Muscle layer of duodenum (tissue), 2 donors: ENCODE measurements around the gene GRB10.

Experiments
- H3K27ac ChIP-seq: one replicate; pipeline ENCODE4 v1.7.0; 2013; ENCODE audit warnings: mild to moderate bottlenecking, low read length
- H3K27me3 ChIP-seq: one replicate; pipeline ENCODE4 v1.7.0; 2013; ENCODE audit warnings: low read depth, mild to moderate bottlenecking, control low read depth, low read length
- H3K36me3 ChIP-seq, 2 donors: one replicate each; pipeline ENCODE4 v1.7.0; 2013; ENCODE audit warnings: low read length in 2 of 2, control low read depth in 1 of 2, mild to moderate bottlenecking in 1 of 2; ENCODE audit not compliant: insufficient read depth in 2 of 2, control insufficient read depth in 1 of 2
- H3K4me1 ChIP-seq, 2 donors: one replicate each; pipeline ENCODE4 v1.7.0; 2013; ENCODE audit warnings: low read length in 2 of 2, mild to moderate bottlenecking in 2 of 2, control low read depth in 1 of 2, moderate library complexity in 1 of 2; ENCODE audit not compliant: insufficient read depth in 2 of 2, control insufficient read depth in 1 of 2
- H3K4me3 ChIP-seq, 2 donors: one replicate each; pipeline ENCODE4 v1.7.0; 2013; ENCODE audit warnings: low read length in 2 of 2, low read depth in 1 of 2, mild to moderate bottlenecking in 1 of 2
- H3K9me3 ChIP-seq, 2 donors: one replicate each; pipeline ENCODE4 v1.7.0; 2013; ENCODE audit warnings: low read length in 2 of 2, control low read depth in 1 of 2, mild to moderate bottlenecking in 1 of 2; ENCODE audit not compliant: control insufficient read depth in 1 of 2
- donor health status: healthy.

GRB10 gene

DNA sequence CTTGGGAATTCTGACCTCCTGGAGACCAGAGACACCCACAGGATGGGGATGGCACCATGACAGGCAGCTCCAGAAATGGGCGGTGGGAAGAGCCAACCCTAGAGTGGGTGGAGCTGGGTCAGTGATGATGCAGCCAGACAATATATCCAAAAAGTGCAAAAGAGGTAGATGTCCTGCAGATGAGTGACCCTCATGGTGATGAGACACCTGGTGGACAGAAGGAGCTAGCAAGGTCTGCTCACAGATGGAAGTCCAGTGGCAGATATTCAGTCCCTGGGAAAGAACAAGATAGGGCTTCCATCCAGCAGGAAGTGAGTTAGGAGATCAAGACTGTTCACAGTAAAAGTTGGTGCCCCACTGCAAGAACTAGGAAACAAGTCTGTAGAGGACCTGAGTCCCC, 19.2 kb upstream of the GRB10 start:
- Histone ChIP-seq H3K36me3 (no peaks in the 10 kb centered on the region), H3K27ac (no peak overlapping the region), H3K27me3 (no peaks in the 10 kb centered on the region), H3K4me1 (no peaks in the 10 kb centered on the region), H3K9me3 (no peaks in the 10 kb centered on the region), H3K4me3 (no peak overlapping the region)

DNA sequence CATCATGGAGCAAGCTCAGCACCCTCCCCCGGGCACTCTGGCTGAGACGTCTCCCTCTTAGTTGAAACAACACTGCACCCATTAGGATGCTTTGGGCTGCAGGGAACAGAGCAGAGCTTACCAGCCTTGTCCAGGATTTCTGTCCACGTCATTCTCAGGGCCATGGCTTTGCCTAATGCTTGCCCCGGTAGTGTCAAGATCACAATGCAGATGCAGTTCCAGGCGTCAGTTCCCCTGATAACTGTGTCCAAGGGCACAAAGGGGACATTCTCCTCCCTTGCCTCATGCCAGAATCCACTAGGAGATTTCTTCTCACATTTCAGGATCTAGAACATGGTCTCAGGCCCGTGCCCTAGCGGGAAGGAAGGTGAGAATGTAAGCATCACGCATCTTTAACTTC, 17.2 kb upstream of the GRB10 start:
- H3K27me3 ChIP-seq, result no peaks in the 10 kb centered on the region
- H3K36me3 ChIP-seq, result no peaks in the 10 kb centered on the region
- no peak overlapping the region for H3K4me3 ChIP-seq
- H3K9me3 ChIP-seq, result no peaks in the 10 kb centered on the region
- H3K27ac ChIP-seq, result no peak overlapping the region
- H3K4me1 ChIP-seq, result no peaks in the 10 kb centered on the region

DNA sequence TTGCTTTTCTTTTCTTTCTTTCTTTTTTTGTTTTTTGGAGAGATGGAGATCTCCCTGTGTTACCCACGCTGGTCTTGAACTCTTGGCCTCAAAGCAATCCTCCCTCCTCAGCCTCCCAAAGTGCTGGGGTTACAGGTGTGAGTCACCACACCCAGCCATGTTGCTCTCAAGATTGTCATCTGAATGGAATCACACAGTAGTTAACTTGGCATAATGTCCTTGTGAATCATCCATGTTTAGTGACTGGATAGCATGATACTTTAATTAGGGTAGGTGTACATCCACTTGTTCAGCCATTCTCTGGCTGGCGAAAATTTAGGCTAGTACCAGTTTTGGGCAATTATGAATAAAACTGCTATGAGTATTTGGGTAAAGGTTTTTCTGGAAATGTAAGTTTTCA, 15.4 kb upstream of the GRB10 start:
- Histone ChIP-seq H3K4me3 (no peak overlapping the region), H3K27me3 (no peaks in the 10 kb centered on the region), H3K36me3 (no peaks in the 10 kb centered on the region), H3K4me1 (no peaks in the 10 kb centered on the region), H3K27ac (no peak overlapping the region), H3K9me3 (no peaks in the 10 kb centered on the region)

DNA sequence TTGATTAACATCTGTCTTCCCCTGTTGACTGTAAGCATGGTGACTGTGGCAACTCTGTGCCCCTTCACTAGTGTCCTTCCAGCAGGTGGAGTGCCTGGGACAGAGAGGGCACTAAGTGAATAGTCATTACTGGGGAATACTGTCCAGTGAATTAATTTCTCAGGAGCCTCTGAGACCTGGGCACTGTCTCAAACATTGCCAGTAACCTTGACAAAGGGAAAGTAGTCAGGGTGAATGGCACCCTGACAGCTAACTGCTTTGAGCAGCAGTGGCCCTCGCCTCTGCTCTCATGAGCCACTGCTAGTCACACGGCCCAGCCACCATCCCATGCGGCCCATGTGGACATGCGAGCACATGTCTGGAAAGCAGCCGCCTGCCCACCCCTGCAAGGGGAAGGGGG, 13.1 kb upstream of the GRB10 start:
- H3K27ac ChIP-seq, result no peak overlapping the region
- peaks cover 9 to 12% of the 10 kb centered on the region in 2 donors for H3K4me1 ChIP-seq
- no peak overlapping the region for H3K4me3 ChIP-seq
- H3K9me3 ChIP-seq, result no peaks in the 10 kb centered on the region
- peaks cover 0 to 4% of the 10 kb centered on the region in 2 donors for H3K36me3 ChIP-seq
- H3K27me3 ChIP-seq, result no peaks in the 10 kb centered on the region

DNA sequence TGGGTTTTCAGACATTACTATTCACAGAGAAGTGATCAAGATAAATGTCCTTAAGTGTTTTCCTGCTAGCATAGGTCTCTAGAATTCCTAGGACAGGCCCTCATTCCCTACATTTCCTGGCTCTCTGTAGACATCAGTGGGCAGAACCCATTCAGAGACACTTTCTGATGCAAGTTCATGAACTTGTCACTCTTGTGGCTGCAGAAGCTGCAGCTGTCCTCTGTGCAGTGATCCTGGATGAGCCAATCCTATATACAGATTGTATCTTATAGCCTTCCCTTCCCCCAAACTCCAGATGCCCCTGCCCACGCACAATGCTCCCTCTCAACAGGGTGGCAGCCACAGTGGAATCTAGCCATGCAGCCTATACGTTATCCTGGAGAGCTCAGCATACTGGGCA, 12.6 kb upstream of the GRB10 start:
- Histone ChIP-seq H3K4me1 (peaks cover 9 to 18% of the 10 kb centered on the region in 2 donors), H3K9me3 (no peaks in the 10 kb centered on the region), H3K27ac (no peak overlapping the region), H3K36me3 (peaks cover 0 to 4% of the 10 kb centered on the region in 2 donors), H3K4me3 (no peak overlapping the region), H3K27me3 (no peaks in the 10 kb centered on the region)

DNA sequence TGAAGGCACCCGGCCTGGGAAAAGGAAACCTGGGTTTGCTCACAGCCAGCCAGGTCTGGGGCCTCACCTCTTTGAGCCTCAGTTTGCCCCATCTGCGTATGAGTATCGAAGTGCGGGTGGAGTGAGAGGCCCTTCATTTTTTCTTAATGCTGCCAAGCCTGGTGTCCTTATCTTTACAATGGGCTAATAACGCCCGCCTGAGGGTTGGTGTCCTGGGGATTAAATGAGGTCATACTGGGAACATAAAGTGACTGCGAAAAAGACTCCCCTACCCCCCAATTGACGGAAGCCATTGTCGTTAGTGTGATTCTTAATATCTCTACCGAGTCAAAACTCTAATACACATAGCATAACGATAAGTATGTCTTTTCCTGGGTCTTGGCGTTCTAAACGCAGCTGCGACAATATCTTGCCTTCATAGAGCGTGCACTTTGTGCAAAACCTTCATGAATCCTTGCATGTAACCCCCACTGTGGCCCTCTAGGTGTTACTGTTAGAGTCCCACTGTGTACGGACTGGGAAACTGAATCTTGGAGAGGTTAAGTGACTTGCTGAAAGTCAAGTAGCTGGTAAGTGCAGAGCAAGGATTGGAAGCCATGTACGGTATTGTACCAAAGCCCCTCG, 11.4 kb upstream of the GRB10 start:
- Histone ChIP-seq H3K4me1 (peaks cover 12 to 23% of the 10 kb centered on the region in 2 donors), H3K27ac (no peak overlapping the region), H3K36me3 (peaks cover 0 to 4% of the 10 kb centered on the region in 2 donors), H3K27me3 (no peaks in the 10 kb centered on the region), H3K4me3 (peak overlapping the region; percentile 43 to 55), H3K9me3 (no peaks in the 10 kb centered on the region)

DNA sequence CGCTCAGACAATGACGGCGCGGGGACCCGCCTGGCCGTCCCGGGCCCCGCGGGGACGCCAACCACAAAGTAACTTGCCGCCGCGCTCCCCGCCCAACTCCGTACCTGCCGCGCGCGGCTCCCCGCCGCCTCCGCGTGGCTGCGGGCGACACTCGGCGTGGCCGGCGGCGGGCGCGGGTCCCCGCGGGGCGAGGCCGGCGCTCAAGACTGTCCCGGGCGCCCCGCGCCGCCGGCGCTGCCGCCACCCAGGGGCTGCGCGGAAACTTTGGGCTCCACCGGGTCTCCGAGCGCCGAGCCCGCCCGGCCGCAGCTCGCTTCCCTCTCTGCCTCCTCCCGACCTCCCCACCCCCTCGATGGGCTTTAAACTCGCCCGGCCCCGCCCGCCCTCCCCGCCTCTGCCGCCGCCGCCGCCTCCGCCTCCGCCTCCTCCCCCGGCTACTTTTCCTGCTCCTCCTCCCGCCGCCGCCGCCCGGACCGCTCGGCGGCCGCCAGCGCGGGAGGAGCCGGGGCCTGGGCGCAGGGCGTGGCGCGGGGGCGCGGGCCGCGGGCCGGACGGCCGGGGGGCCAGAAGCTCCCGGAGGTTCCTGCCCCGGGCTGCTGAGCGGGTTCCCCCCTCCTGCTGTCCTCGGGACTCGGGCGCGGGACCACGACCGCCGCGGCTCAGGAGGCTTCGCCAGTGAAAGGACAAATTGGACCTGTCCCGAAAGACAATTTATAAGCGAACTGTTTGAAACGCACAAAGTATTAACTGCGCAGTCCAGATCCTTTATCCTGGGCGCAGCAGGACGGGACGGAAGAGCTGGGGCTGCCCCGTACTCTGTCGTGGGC, 10.6 kb upstream of the GRB10 start:
- no peak overlapping the region for H3K27ac ChIP-seq

DNA sequence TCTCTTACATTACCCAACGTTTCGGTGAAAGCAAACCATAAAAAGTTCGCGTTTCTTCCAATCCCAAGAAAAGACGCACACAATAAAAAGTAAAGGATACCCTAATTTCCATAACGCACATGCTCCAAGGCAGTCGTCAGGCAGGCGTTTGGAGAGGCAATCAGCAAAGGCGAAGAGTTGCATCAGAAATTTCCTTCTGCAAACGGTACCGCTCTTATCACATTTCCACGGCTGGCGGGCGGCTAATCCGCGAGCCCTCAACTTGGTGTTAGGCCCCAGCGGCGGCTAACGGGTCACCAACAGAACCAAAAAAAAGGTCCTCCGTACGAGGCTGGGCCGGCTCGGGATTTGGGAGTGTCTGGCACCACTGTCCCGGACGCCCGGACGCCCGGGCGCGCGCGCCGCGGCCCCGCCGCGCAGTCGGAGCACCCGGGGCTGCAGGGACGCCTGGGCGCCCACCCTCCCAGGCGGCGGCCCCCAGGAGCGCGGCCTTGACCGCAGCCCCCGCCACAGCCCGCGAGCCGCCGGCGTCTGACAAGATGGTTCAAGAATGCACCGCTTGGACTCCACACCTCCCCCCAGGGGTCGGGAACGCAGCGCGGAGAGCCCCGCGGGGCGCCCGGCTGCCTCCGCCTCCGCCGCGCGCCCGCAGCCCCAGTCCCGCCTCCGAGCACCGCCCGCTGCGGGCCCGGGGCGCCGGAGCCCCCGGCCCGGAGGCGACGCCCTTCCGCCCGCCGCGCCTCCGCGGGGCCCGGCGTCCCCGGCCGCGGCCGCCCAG, 9.8 kb upstream of the GRB10 start:
- Histone ChIP-seq H3K36me3 (peaks cover 0 to 4% of the 10 kb centered on the region in 2 donors), H3K4me1 (peaks cover 12 to 23% of the 10 kb centered on the region in 2 donors), H3K27ac (peak overlapping the region; percentile 10), H3K9me3 (no peaks in the 10 kb centered on the region), H3K4me3 (peak overlapping the region; percentile 57 to 69), H3K27me3 (no peaks in the 10 kb centered on the region)

More for the DNA sequence above, 10.6 kb upstream of the GRB10 start:
- peaks cover 0 to 4% of the 10 kb centered on the region in 2 donors for H3K36me3 ChIP-seq
- no peaks in the 10 kb centered on the region for H3K9me3 ChIP-seq
- peaks cover 12 to 23% of the 10 kb centered on the region in 2 donors for H3K4me1 ChIP-seq
- peak overlapping the region; percentile 43 to 55 for H3K4me3 ChIP-seq
- H3K27me3 ChIP-seq, result no peaks in the 10 kb centered on the region

DNA sequence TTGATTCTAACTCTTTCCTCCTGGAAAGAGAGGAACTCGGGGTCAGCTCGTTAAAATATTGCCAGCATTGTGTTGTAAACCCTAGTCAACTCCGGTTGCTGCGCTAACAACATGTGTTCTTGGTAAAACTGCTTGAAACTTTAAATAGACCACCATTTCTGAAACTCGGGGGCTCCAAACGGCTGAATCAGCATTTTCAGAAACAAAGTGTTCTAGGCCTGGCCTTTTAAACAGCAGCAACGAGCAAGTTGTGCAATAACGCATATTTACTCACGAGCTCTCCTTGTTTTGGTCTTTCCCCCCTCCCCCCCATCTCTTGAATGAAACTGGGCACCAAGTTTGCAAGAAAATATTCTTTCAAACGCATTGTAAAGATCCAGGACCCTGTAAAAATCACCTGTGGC, 9.2 kb upstream of the GRB10 start:
- peaks cover 0 to 4% of the 10 kb centered on the region in 2 donors for H3K36me3 ChIP-seq
- H3K4me1 ChIP-seq, result peaks cover 12 to 24% of the 10 kb centered on the region in 2 donors
- no peaks in the 10 kb centered on the region for H3K9me3 ChIP-seq
- peak overlapping the region; percentile 10 for H3K27ac ChIP-seq
- peak overlapping the region; percentile 57 to 69 for H3K4me3 ChIP-seq
- no peaks in the 10 kb centered on the region for H3K27me3 ChIP-seq

DNA sequence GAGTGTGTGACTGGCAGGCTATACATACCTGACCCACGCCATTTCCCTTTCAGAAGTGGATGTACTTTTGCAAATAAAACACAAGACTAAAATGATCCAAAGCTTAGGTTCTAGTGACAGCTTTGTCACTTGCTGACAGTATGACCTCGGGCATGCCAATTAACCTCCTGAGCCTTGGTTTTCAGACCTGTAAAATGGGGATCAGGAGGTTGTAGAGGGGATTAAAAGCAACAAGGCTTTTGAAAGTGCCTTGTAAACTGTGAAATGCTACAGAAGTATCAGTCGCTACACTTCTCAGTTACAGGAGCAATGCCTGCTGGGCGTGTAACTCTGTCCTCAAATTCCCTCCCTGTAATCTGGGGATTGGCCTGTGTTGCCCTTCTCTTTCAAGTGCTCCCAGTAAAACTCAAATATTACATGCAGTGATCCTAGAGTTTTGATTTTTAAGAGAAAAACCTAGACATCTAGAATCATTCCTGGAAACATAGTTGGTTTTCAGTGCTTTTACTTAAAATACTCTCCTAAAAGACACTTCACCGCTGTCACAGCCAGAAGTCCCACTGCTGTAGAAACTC, 8.8 kb upstream of the GRB10 start:
- peak overlapping the region; percentile 10 for H3K27ac ChIP-seq

DNA sequence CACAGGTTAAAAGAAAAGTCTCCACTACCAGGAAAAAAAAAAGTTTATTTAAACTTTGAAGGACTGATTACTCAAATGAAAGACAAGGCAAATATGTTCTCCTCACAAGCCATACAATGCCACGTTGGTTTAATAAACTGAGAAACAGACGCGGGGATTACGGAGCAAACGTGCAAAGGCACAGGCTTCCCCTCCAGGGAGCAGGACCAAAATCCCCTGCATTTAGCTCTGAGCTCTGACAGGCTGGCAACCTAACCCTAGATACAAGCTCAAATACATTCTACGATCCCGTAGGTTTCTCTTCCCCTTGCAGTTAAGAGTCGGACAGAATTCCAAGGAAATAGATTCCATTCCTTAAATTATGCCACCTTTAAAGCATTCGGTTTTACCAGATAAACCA, 7.7 kb upstream of the GRB10 start:
- Histone ChIP-seq H3K36me3 (peaks cover 0 to 4% of the 10 kb centered on the region in 2 donors), H3K4me1 (peaks cover 12 to 29% of the 10 kb centered on the region in 2 donors), H3K4me3 (peak overlapping the region; percentile 28 to 69), H3K27ac (no peak overlapping the region), H3K27me3 (no peaks in the 10 kb centered on the region), H3K9me3 (no peaks in the 10 kb centered on the region)

More for the DNA sequence above, 8.8 kb upstream of the GRB10 start:
- Histone ChIP-seq H3K36me3 (peaks cover 0 to 4% of the 10 kb centered on the region in 2 donors), H3K4me1 (peaks cover 12 to 28% of the 10 kb centered on the region in 2 donors), H3K9me3 (no peaks in the 10 kb centered on the region), H3K4me3 (peak overlapping the region; percentile 57 to 69), H3K27me3 (no peaks in the 10 kb centered on the region)
